ENCODE data around the gene NCKAP1.
"Not testable (repeated sequence)": the region's sequence is repeated elsewhere in the genome, so short reads cannot be mapped to it uniquely, and the experiment has no call there.

Gene NCKAP1

DNA sequence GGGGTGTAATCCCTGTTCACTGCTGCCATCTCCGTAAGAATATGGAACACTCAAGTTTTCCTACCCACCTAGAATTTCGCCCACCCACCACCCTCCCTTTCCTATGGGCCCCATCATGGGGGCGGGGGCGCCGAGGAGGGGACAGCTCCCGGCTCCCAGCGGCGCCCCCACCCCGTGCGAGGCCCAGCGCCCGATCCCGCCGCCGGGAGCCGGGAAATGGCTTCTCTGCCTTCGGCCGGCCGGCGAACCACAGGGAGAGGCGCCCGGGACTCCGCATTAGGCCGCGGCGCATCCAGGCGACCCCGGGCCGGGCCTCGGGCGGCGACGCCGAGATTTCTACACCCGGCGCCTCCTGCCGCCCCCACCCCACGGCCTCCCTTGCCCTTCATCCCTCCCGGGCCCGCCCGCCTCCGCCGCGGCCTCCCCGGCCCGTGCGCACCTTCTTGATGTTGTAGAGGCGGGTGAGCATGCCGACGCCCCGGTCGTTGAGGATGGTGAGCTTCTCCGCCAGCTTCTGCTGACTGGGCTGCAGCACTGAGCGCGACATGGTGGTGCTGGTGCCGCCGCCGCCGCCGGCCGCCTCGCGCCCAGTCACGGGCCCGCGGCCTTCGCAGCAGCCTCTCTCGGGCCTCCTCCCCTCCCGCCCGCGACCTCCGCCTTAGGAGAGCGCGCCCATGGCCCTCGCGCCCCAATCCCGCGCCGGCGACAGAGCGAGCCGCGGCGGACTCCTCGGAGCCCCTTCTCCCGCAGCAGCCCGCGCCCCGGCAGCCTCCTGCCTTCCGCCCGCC lies 510 bp downstream of the NCKAP1 start:
- DNase-seq: no peak

- no peak for DNase-seq
These were observed 1.1 kb downstream of the NCKAP1 start for GRCh38 chr2:183037074-183037552.

DNA sequence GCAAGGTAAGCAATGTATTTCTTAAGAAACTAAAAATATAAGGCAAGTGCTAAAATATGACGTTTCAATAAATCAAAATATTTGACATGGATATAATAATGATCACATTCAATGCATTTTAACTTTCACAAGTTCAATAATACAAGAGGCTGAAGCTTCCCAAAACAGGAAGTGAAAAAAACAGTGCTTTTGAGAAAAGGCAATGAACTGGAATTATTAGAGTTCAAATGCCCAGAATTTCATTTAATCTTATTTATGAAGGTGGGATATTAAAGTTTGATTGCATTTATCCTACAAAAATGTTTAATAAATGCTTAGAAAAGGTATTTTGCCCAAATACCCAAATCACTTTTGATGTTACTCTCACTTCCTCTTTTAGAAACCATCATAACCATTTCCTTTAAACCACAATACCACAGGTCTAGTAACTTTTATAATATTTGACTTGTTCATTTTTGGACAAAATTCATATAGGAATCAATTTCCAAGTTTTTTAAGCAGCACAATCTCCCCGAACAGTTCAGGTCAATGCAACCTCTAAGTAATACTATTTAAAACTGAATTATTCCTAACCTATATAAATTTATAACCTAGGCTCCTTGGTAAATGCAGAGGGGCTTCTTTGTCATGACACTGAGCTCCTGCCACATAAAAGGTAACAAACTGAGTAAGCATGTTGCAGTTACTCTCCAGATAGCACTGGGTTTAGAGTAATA lies 2.1 kb downstream of the NCKAP1 start:
- DNase-seq: peak; percentile 3 to 16

- DNase-seq: no peak
These were observed 2.8 kb downstream of the NCKAP1 start for GRCh38 chr2:183035298-183035953.

- no peak for DNase-seq
These were observed 3.5 kb downstream of the NCKAP1 start for GRCh38 chr2:183034806-183035205.

DNA sequence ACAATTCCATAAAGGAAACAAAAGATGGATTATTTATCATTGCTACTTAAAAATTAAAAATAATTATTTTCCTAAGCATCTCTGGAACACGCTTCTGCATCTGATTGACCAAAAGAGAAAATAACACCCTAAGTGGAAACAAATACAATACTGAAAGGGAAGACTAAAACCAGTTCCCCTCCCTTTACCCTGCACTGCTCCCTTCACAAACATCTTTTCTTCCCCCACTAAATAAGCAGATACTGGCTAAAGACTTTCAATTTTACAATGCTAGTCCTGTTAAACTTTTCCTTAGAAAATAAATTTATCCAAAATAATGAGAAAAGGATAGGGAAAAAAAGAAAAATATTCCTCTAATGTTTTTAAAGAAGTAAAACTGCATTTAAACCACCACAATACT lies 4.3 kb downstream of the NCKAP1 start:
- DNase-seq: no peak

DNA sequence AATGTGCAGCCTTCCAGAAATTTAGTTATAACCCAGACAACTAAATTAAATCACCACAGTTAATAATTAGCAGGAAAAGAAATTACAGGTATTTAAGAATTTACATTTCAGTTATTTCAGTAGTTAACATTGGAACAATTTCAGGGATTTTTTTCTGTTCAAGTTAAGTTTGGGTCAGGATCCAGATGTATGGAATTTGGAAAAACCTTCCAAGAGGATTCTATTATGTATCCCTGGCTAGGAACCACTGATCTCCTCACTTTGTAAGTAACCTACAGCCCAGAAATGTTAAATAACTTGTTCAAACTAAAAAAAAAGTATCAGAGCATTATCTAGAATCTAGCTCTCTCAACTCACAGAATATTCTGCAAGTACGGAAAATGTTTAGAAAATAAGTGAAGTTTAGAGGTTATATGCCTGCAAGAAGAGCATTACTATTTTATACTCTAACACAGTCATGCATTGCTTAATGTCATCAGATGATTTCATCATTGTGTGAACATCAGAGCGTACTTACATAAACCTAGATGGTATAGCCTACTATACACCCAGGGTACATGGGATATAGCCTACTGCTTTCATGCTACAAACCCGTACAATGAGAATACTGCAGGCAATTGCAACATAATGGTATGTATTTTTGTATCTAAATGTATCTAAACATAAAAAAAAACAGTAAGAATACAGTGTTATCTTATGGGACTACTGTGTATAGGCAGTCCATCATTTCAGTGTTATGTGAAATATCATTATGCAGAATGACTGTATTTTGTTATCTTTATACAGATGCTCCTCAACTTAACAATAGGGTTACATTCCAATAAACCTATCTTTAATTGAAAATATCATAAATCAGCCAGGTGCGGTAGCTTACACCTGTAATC lies 6.1 kb downstream of the NCKAP1 start:
- DNase-seq: peak; percentile 23 to 42

DNA sequence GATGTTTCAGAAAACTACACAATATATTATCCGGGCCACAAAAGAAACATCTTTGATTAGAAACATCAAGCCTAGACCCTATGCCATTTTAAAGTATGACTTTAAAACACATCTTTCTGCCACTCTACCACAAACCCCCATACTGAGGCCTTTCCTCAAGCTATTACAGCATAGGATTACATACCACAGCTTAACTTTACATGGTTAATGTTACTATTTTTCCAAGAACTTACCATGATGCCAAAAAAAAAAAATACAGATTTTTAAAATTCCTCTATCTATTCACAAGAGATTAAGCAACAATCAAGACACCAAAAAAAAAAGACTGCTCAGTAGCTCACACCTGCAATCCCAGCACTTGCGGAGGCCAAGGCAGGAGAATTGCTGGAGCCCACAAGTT lies 9.0 kb downstream of the NCKAP1 start:
- DNase-seq: no peak

- DNase-seq: no peak
These were observed 10.1 kb downstream of the NCKAP1 start for GRCh38 chr2:183028108-183028507.

- no peak for DNase-seq
These were observed 10.8 kb downstream of the NCKAP1 start for GRCh38 chr2:183027443-183027842.

DNA sequence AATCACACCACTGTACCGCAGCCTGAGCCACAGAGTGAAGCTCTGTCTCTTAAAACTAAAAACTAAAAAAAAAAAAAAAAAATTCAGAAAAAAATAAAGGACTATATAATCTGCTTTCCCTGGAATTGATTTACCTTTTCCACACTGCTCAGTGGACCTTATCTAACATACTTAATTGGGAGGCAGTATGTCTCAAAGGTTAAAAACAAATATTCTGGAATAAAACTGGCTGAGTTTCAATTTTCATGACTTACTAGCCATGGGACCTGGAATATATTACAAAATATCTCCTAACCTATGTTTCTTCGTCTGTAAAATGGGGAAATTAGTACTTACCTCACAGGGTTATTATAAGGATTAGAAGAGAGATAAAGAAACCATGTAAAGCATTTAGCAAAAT lies 11.8 kb downstream of the NCKAP1 start:
- DNase-seq: no peak

GRCh38 chr2:183025993-183026392 lies 12.3 kb downstream of the NCKAP1 start:
- no peak for DNase-seq

DNA sequence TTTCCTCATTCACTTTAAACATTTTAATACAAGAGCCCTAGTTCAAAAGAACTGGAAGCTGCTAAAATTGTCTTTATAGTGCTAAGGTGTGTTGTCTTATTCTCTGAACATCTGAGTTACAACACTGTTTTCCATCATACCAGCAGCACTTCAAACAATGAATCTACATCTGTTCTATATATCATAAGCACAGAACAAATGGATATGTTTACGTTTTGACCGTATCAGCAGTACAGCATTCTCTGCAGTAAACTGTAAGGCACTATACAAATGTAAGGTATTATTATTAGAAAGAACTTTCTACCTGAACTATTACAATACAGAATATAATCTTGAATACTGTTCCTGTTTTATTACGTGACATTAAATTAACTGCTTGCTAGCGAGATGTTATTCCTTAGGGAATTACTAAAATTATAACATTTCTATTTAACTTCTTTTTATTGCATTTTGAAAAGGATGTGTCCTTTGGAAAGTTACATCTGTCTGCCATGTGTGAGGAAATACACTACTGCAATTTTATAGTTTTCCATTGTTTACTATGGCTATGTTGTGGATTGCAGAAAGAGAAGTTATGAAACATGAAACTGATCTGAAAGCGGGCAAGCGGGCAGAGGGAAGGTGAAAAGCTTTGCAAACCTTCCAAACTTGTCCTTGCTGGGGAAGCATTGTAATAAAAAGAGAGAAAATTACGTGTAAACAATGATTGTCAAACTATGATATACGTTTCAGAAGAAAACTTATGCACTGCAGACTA lies 13.7 kb downstream of the NCKAP1 start:
- DNase-seq: no peak

GRCh38 chr2:183022711-183023110 lies 15.5 kb downstream of the NCKAP1 start:
- DNase-seq: no peak

GRCh38 chr2:183021613-183022012 lies 16.6 kb downstream of the NCKAP1 start:
- DNase-seq: no peak

DNA sequence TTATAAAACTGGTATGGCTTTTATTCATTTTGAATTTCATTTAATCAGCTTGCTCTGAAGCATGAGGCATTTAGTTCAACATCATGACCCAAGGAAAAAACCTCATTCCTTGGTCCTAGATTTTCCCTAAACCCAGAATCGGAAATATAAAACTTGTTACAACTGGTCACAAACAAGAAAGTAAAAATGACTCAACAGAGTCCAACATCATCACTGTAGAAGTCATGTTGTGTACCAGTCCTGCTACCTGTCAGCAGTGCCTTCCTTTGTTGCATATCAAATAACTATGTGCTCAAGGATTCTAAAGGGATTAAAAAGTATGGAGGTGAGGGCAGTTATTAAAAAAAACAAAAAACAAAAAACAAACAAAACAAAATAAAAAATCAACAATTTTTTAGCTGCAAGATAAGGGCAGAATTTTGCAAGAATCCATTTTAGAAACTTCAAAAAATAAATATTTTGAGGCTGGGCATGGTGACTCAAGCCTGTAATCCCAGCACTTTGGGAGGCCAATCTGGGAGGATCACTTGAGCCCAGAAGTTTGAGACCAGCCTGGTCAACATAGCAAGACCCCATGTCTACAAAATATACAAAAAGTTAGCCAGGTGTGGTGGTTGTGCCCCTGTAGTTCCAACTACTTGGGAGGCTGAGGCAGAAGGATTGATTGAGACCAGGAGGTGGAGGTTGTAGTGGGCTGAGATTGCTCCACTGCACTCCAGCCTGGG lies 18.4 kb downstream of the NCKAP1 start:
- DNase-seq: no peak

- not testable (repeated sequence) for DNase-seq
These were observed 20.4 kb downstream of the NCKAP1 start for GRCh38 chr2:183017845-183018244.

GRCh38 chr2:183014005-183014404 lies 24.3 kb downstream of the NCKAP1 start:
- DNase-seq: no peak

- no peak for DNase-seq
These were observed 26.5 kb downstream of the NCKAP1 start for GRCh38 chr2:183011743-183012142.

DNA sequence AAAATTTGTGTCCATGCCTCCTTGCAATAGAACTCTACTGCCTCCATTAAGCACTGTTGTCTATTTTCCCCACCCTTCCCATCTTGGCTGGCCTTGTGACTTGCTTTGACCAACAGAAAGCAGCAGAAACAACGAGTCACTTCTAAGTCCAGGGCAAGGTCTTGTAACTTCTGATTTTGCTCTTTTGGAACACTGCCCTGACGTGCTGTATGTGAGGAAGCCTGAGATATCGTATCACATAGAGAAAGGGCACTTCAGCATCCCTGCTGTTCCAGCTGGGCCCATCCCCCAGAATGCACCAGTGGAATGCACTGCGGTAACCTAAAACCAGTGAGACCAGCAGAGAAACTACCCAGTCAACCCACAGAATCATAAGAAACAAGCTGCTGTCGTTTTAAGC lies 28.1 kb downstream of the NCKAP1 start:
- no peak for DNase-seq

GRCh38 chr2:183009249-183009899 lies 28.9 kb downstream of the NCKAP1 start:
- no peak for DNase-seq
